SU-DHL-6 (cell line): ENCODE data around the gene ZBTB42.

Experiments
- EZH2phosphoT487 ChIP-seq: fragments of 200-600 bp; sonication (generic), shearing (Covaris generic); conservative IDR thresholded peaks from 2 replicates; pipeline ENCODE4 v1.6.1; 2018; ENCODE audit warnings: mild to moderate bottlenecking, antibody characterized with exemption, low read length, moderate library complexity, mixed read lengths
- TF ChIP-seq, protein P1 (sequence below): fragments of 200-600 bp; sonication (generic); IDR thresholded peaks from one replicate; pipeline ENCODE4 v1.5.1; 2017; ENCODE audit warnings: antibody characterized with exemption, mild to moderate bottlenecking, low read length, moderate library complexity; ENCODE audit not compliant: insufficient read depth, poor library complexity, severe bottlenecking

DNA sequence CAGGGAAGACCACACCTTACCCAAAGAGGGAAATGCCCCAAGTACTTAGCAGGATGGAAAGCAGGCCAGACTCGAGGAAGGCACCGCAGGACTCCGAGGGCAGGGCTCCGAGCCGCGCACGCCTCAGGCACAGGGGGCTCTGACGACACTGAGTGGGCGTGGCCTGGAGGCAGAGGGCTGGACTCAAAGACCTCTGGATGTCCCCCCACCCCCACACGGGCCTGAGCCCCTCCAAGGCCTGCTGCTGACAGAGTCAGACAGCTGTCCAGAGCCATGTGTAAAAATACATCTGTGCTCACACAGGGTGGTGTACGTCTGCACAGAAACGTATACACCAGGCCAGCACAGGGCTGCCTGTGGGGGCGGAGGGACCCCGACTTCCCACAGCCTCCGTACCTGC lies 6.8 kb upstream of the ZBTB42 start:
- TF ChIP-seq, protein P1, sequence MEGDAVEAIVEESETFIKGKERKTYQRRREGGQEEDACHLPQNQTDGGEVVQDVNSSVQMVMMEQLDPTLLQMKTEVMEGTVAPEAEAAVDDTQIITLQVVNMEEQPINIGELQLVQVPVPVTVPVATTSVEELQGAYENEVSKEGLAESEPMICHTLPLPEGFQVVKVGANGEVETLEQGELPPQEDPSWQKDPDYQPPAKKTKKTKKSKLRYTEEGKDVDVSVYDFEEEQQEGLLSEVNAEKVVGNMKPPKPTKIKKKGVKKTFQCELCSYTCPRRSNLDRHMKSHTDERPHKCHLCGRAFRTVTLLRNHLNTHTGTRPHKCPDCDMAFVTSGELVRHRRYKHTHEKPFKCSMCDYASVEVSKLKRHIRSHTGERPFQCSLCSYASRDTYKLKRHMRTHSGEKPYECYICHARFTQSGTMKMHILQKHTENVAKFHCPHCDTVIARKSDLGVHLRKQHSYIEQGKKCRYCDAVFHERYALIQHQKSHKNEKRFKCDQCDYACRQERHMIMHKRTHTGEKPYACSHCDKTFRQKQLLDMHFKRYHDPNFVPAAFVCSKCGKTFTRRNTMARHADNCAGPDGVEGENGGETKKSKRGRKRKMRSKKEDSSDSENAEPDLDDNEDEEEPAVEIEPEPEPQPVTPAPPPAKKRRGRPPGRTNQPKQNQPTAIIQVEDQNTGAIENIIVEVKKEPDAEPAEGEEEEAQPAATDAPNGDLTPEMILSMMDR, result no peak
- TF ChIP-seq EZH2phosphoT487, result no peak
